Gastroesophageal sphincter (tissue), 4 donors: ENCODE data around the gene CNGB1. TPM values are rescaled to one million over a fixed set of nuclear protein-coding genes. Genes with fewer than 3 reads are reported as not detected.

ENCODE experiments used
- ATAC-seq: fragments of 150-250 bp; one replicate; pipeline ENCODE4 v1.9.1; 2016; ENCODE audit warnings: mild to moderate bottlenecking, moderate library complexity
- H3K27ac ChIP-seq, 4 donors: fragments of 200-600 bp; sonication (generic) in 3 of 4; 1 replicate in 3 of 4; 2 replicates in 1 of 4; pipeline ENCODE4 v1.5.1; 2016 to 2019
- H3K27me3 ChIP-seq: fragments of 200-600 bp; sonication (generic); one replicate; pipeline ENCODE4 v1.5.1; 2019
- H3K36me3 ChIP-seq, 2 donors: fragments of 200-600 bp; sonication (generic); one replicate each; pipeline ENCODE4 v1.5.1; 2019; ENCODE audit warnings: control low read depth in 1 of 2
- H3K4me1 ChIP-seq, 3 donors: fragments of 200-600 bp; sonication (generic); 1 replicate in 2 of 3; 2 replicates in 1 of 3; pipeline ENCODE4 v1.5.1; 2016 to 2019; ENCODE audit warnings: control low read depth in 2 of 3
- H3K4me3 ChIP-seq, 2 donors: fragments of 200-600 bp; sonication (generic); one replicate each; pipeline ENCODE4 v1.5.1; 2019; ENCODE audit warnings: mild to moderate bottlenecking in 1 of 2, moderate library complexity in 1 of 2
- H3K9me3 ChIP-seq, 3 donors: fragments of 200-600 bp; sonication (generic); one replicate each; pipeline ENCODE4 v1.5.1; 2017 to 2019; ENCODE audit warnings: control low read depth in 2 of 3
- EP300 ChIP-seq: sonication (generic); formaldehyde crosslinking; IDR thresholded peaks from one replicate; pipeline ENCODE4 v1.6.1; 2017; ENCODE audit warnings: antibody characterized with exemption, mild to moderate bottlenecking
- POLR2A ChIP-seq, 2 donors: fragments of 450-650 bp; IDR thresholded peaks; one replicate each; pipeline ENCODE4 v1.6.1; 2017; ENCODE audit warnings: antibody characterized with exemption in 2 of 2, mild to moderate bottlenecking in 2 of 2, moderate library complexity in 1 of 2
- POLR2AphosphoS5 ChIP-seq: sonication (generic); formaldehyde crosslinking; IDR thresholded peaks from one replicate; pipeline ENCODE4 v1.6.1; 2017; ENCODE audit warnings: antibody characterized with exemption
- WGBS, 2 donors: methylation state at CpG; one replicate each; pipeline ENCODE4 v1.1.5; 2018; ENCODE audit warnings: low coverage in 1 of 2; 5-methylcytosine and 5-hydroxymethylcytosine counted together
- total RNA-seq, 4 donors: library from RNA; depleted of rRNA; stranded (reverse); fragments of >200 nt; gene quantifications; one replicate each; pipeline ENCODE4 v1.1.0, GENCODE V29; 2016
- TF ChIP-seq, protein P1 (sequence below), 4 experiments: fragments of 200-600 bp in 2 of 4; fragments of 450-650 bp in 2 of 4; sonication (generic) in 1 of 4; IDR thresholded peaks; one replicate each; pipeline ENCODE4 v1.5.1; 2017 to 2019; ENCODE audit warnings: antibody characterized with exemption in 4 of 4, mild to moderate bottlenecking in 2 of 4, moderate library complexity in 2 of 4

The CNGB1 gene
- total RNA-seq, 4 donors from 2014 or later, result 0.15 to 0.67 TPM; not detected in 2

GRCh38 chr16:57914244-57915173, 56.4 kb downstream of the CNGB1 start:
- WGBS, 2 donors, result 73 to 76% methylated on average over 6 to 8 of the region's 9 CpGs

DNA sequence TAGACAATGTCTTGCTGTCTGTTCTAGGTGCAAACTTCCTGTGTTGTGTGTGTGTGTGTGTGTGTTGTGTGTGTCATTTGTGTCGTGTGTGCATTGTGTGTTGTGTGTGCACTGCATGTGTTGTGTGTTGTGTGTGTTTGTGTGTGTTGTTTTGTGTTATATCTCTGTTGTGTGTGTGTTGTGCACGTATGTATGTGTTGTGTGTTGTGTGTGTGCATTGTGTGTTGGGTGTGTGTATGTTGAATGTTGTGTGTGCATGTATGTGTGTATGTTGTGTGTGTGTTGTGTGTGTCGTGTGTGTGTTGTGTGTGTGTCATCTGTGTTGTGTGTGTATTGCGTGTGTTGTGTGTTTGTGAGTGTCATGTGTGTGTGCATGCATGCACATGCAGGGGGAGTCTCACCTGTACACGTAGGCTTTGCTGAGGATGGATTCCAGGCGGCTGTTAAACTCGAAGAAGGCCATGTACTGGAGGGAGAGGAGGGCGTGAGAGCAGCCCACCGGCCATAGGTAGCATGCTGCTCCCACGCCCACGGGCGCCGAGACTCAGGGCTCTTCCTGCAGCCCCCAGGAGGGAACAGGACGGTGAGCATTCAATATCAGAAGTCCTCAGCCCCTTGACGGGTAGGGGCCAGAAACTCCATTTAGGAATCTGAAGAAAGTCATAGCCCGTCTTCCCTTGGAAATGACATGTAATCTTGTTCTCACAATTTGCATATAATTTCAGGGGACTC, 58.2 kb downstream of the CNGB1 start:
- Histone ChIP-seq H3K36me3 (no peaks in the 10 kb centered on the region), H3K4me1 (no peaks in the 10 kb centered on the region), H3K9me3 (no peaks in the 10 kb centered on the region), H3K27ac (no peak overlapping the region), H3K4me3 (no peak overlapping the region), H3K27me3 (peaks cover under 1% of the 10 kb centered on the region)
- no peak for ATAC-seq
- 71 to 78% methylated on average over 8 to 9 of the region's 16 CpGs for WGBS, 2 donors
- TF ChIP-seq POLR2A (IDR thresholded peaks at IDR 0.05) (no peak), POLR2AphosphoS5 (no peak), EP300 (no peak)
- TF ChIP-seq, protein P1, sequence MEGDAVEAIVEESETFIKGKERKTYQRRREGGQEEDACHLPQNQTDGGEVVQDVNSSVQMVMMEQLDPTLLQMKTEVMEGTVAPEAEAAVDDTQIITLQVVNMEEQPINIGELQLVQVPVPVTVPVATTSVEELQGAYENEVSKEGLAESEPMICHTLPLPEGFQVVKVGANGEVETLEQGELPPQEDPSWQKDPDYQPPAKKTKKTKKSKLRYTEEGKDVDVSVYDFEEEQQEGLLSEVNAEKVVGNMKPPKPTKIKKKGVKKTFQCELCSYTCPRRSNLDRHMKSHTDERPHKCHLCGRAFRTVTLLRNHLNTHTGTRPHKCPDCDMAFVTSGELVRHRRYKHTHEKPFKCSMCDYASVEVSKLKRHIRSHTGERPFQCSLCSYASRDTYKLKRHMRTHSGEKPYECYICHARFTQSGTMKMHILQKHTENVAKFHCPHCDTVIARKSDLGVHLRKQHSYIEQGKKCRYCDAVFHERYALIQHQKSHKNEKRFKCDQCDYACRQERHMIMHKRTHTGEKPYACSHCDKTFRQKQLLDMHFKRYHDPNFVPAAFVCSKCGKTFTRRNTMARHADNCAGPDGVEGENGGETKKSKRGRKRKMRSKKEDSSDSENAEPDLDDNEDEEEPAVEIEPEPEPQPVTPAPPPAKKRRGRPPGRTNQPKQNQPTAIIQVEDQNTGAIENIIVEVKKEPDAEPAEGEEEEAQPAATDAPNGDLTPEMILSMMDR (IDR thresholded peaks at IDR 0.05), result no peak

More at GRCh38 chr16:57914244-57915173, 56.4 kb downstream of the CNGB1 start:
- ATAC-seq, result no peak
- Histone ChIP-seq H3K27ac (no peak overlapping the region), H3K4me1 (no peaks in the 10 kb centered on the region), H3K27me3 (no peaks in the 10 kb centered on the region), H3K36me3 (no peaks in the 10 kb centered on the region), H3K4me3 (no peak overlapping the region), H3K9me3 (no peaks in the 10 kb centered on the region)
- TF ChIP-seq POLR2AphosphoS5 (no peak), EP300 (no peak), POLR2A (IDR thresholded peaks at IDR 0.05) (no peak)
- TF ChIP-seq, protein P1 (IDR thresholded peaks at IDR 0.05), result no peak

DNA sequence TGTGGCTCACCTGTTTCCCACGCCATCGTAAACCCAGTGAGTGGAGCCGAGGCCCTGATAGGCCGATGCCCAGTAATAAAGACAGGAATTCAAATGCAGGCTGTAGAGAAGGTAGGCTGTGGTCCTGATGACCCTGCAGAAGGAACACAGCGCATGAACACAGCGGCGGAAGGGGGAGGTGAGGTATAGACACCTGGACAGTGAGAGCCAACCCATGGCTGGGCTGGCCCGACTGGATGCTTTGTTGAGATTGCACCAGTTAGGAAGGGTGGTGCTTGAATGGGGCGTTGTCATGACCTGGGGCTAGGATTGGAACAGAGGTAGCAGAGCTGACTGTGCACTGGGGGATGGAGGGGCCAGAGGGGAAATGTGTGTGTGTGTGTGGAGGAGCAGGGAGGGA, 59.2 kb downstream of the CNGB1 start:
- TF ChIP-seq POLR2A (IDR thresholded peaks at IDR 0.05) (no peak), POLR2AphosphoS5 (no peak), EP300 (no peak)
- TF ChIP-seq, protein P1 (IDR thresholded peaks at IDR 0.05), result no peak
- no peaks in the 10 kb centered on the region for H3K4me1 ChIP-seq
- peaks cover 7% of the 10 kb centered on the region for H3K27me3 ChIP-seq
- no peak for ATAC-seq
- no peaks in the 10 kb centered on the region for H3K9me3 ChIP-seq
- WGBS, 2 donors, result 81 to 86% methylated on average over 5 to 6 of the region's 9 CpGs
- no peak overlapping the region for H3K27ac ChIP-seq
- no peaks in the 10 kb centered on the region for H3K36me3 ChIP-seq
- H3K4me3 ChIP-seq, result no peak overlapping the region

DNA sequence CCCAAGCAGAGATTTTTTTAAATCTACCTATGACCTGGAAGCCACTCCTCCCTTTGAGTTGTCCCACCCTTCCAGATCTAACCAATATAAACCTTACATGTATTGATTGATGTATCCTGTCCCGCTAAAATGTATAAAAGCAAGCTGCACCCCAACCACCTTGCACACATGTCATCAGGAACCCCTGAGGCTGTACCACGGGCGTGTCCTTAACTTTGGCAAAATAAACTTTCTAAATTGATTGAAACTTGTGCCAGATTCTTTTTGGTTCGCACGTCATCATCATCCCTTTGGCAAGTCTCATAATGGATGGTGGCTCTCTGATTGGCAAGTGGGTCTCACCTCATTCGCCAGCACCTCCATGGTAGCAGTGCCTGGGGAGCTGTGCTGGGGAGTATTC, 60.2 kb downstream of the CNGB1 start:
- WGBS, 2 donors, result 80% methylated on average over 2 of the region's 6 CpGs; no CpG with 5 or more reads in 1 of the 2 donors
- no peaks in the 10 kb centered on the region for H3K9me3 ChIP-seq
- H3K27me3 ChIP-seq, result peaks cover 16% of the 10 kb centered on the region

More for the DNA sequence above, 60.2 kb downstream of the CNGB1 start:
- TF ChIP-seq, protein P1 (IDR thresholded peaks at IDR 0.05), result no peak
- no peak for TF ChIP-seq POLR2A (IDR thresholded peaks at IDR 0.05)
- no peak for TF ChIP-seq POLR2AphosphoS5
- TF ChIP-seq EP300, result no peak
- Histone ChIP-seq H3K27ac (no peak overlapping the region), H3K4me3 (no peak overlapping the region), H3K36me3 (no peaks in the 10 kb centered on the region), H3K4me1 (no peaks in the 10 kb centered on the region)
- no peak for ATAC-seq
